K562 treated with DMSO at 1 percent for 48 hours (cell line): ENCODE measurements around the gene SP110. TPM values are rescaled to one million over a fixed set of nuclear protein-coding genes. Genes with fewer than 3 reads are reported as not detected.

ENCODE experiments used
- total RNA-seq: library from RNA; unstranded; fragments of 300-600 nt; gene quantifications from 2 replicates; pipeline ENCODE4 v1.2.3, GENCODE V29; 2022; ENCODE audit warnings: low replicate concordance; ENCODE audit errors: extremely low read depth

Gene SP110
- total RNA-seq = not detected in 2 replicates

DNA sequence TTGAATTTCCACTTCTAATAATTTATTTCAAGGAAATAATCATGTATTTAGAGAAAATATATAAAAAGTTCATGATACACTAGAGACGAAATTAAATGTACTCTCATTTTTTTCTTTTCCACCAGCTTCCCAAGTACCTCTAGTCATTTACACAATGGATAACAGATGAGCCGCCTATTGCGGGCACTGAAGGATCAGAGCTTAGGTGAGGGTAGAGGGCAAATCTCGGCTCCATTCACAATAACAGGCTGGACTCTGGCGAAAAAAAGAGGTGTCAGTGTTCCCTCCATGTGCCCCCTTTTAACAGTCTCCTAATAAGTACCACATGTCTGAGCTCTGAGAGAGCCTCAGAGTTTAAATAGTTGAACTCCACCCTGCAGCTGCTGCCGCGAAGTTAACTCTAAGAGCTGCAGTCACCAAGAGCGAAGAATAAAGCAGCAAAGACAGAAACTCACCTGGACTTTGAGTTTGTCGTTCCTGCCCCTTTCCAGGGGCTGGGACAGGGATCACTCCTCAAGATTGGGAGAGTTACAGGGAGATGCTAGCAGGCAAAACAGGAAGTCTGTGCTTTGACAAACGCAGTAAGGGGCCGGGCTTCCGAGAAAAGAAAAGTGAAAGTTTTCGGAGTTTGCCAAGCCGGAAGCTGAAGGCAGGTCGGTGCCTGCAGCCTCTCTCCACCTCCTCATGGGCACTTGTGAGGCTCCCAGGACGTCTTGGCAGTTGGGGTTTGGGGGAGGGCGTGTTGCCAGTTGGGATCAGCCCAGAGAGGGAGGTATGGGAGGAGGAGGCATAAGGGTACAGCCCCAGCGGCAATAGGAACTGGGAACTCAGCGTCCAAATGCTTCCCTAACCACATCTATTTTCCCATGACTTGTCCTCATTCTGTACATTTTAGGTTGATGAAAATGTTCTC lies at the start of gene SP110:
Gene SP110 (minus strand): TSS at position 566 of the 913 bp plus-strand sequence. CDS start 3,057 bp downstream, outside the sequence.

DNA sequence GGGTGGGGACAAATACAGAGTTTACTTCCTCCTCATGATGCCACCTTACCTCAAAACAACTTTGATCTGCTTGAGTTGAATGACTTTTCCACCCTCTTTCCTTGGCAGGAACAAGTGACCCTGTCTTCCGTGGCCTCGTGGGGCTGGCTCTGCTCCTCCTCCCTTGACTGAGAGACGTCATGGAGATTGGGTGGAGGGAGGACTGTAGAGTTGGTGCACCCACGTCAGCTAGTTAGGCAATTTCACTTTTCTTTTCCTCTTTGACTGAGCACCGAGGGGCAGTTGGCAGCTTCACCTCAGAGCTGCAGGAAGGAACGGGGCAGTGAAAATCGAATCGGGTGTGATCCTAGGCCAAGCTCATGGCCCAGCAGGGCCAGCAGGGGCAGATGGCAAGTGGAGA lies 5.7 kb upstream of the SP110 start, which contains the start of gene SP140:
Gene SP140 (plus strand): TSS at position 251 of the 400 bp plus-strand sequence. CDS start 109 bp downstream, at position 360.

Other genes starting within 250 kb of the SP110 start
- gene SLC16A14, start 151.1 kb downstream of the SP110 start, total RNA-seq = not detected in 2 replicates
- gene SP140, start 5.8 kb upstream of the SP110 start, total RNA-seq = not detected in 2 replicates
- not detected in 2 replicates for gene SP140L, start 107.2 kb upstream of the SP110 start, total RNA-seq
- not detected in 2 replicates for gene SP100, start 196.2 kb upstream of the SP110 start, total RNA-seq